WTC11 (cell line): Measurements from ENCODE around the gene FAM20B. TPM values are rescaled to one million over a fixed set of nuclear protein-coding genes. Genes with fewer than 3 reads are reported as not detected.

Source experiments
- ATAC-seq: fragments of 200-7000 bp; cut with Tn5 transposase; 2 replicates; pipeline ENCODE4 v1.10.0; 2021; ENCODE audit warnings: mild to moderate bottlenecking, moderate library complexity
- CTCF ChIA-PET: fragments of 300-600 bp; sonication (Branson Sonifier 250); formaldehyde crosslinking; loops from one replicate; lab custom pipeline; 2021; ENCODE audit warnings: antibody characterized with exemption; lab: Charles Lee
- POLR2A ChIA-PET: fragments of 350-600 bp; sonication (Branson Sonifier 250); formaldehyde crosslinking; loops from one replicate; lab custom pipeline; 2021; ENCODE audit warnings: antibody characterized with exemption; lab: Charles Lee
- DNase-seq: peaks from one replicate; pipeline ENCODE4 v3.0.0; 2021; ENCODE audit warnings: low spot score
- H3K27ac Mint-ChIP-seq: 2 replicates; pipeline ENCODE4 v1.8.0; 2021; ENCODE audit warnings: mixed read lengths
- H3K27me3 Mint-ChIP-seq: 2 replicates; pipeline ENCODE4 v1.8.0; 2021; ENCODE audit warnings: low read depth, mild to moderate bottlenecking, moderate library complexity, mixed read lengths
- H3K36me3 Mint-ChIP-seq: 2 replicates; pipeline ENCODE4 v1.8.0; 2021; ENCODE audit warnings: mixed read lengths
- H3K4me1 Mint-ChIP-seq: 2 replicates; pipeline ENCODE4 v1.8.0; 2022; ENCODE audit warnings: mixed read lengths
- H3K4me3 Mint-ChIP-seq: 2 replicates; pipeline ENCODE4 v1.8.0; 2021; ENCODE audit warnings: mild to moderate bottlenecking, moderate library complexity, mixed read lengths
- H3K9me3 Mint-ChIP-seq: 2 replicates; pipeline ENCODE4 v1.8.0; 2021; ENCODE audit warnings: mixed read lengths
- CBFB ChIP-seq: sonication (generic); formaldehyde crosslinking; IDR thresholded peaks from 2 replicates; pipeline ENCODE4 v1.8.1; 2022; ENCODE audit warnings: mild to moderate bottlenecking, low read depth, missing genetic modification reagents
- ESRRA ChIP-seq: sonication (generic); formaldehyde crosslinking; IDR thresholded peaks from 2 replicates; pipeline ENCODE4 v1.8.1; 2022; ENCODE audit warnings: mild to moderate bottlenecking, missing genetic modification reagents, borderline replicate concordance
- ETV6 ChIP-seq: sonication (generic); formaldehyde crosslinking; IDR thresholded peaks from 2 replicates; pipeline ENCODE4 v1.8.1; 2022; ENCODE audit warnings: mild to moderate bottlenecking, missing genetic modification reagents
- GABPB1 ChIP-seq: sonication (generic); formaldehyde crosslinking; IDR thresholded peaks from 2 replicates; pipeline ENCODE4 v1.8.1; 2023; ENCODE audit warnings: mild to moderate bottlenecking, missing genetic modification reagents
- JUN ChIP-seq: sonication (generic); formaldehyde crosslinking; IDR thresholded peaks from 2 replicates; pipeline ENCODE4 v1.8.0; 2023; ENCODE audit warnings: mild to moderate bottlenecking, missing genetic modification reagents
- NFYB ChIP-seq: sonication (generic); formaldehyde crosslinking; conservative IDR thresholded peaks from 2 replicates; pipeline ENCODE4 v1.8.0; 2022; ENCODE audit warnings: low read depth, missing genetic modification reagents
- OVOL2 ChIP-seq: fragments of 250-450 bp; sonication (Bioruptor Pico); IDR thresholded peaks from 2 replicates; pipeline ENCODE4 v1.9.0; 2021; ENCODE audit warnings: mild to moderate bottlenecking, borderline replicate concordance
- PRDM15 ChIP-seq: sonication (generic); formaldehyde crosslinking; IDR thresholded peaks from 2 replicates; pipeline ENCODE4 v1.8.0; 2022; ENCODE audit warnings: missing genetic modification reagents
- PRRX2 ChIP-seq: fragments of 250-450 bp; sonication (Bioruptor Pico); IDR thresholded peaks from 2 replicates; pipeline ENCODE4 v1.8.0; 2021; ENCODE audit warnings: mild to moderate bottlenecking
- RELA ChIP-seq: sonication (generic); formaldehyde crosslinking; IDR thresholded peaks from 2 replicates; pipeline ENCODE4 v1.8.1; 2022; ENCODE audit warnings: missing genetic modification reagents, mild to moderate bottlenecking, borderline replicate concordance
- RORB ChIP-seq: fragments of 250-450 bp; sonication (Bioruptor Pico); IDR thresholded peaks from 2 replicates; pipeline ENCODE4 v1.9.0; 2021; ENCODE audit warnings: mild to moderate bottlenecking
- SMAD4 ChIP-seq: sonication (generic); formaldehyde crosslinking; IDR thresholded peaks from 2 replicates; pipeline ENCODE4 v1.8.0; 2022; ENCODE audit warnings: mild to moderate bottlenecking, missing genetic modification reagents
- TCF7 ChIP-seq: sonication (generic); formaldehyde crosslinking; IDR thresholded peaks from 2 replicates; pipeline ENCODE4 v1.8.0; 2022; ENCODE audit warnings: mild to moderate bottlenecking, low read depth, missing genetic modification reagents, moderate library complexity
- TEAD4 ChIP-seq: sonication (generic); formaldehyde crosslinking; IDR thresholded peaks from 2 replicates; pipeline ENCODE4 v1.8.0; 2022; ENCODE audit warnings: mild to moderate bottlenecking, missing genetic modification reagents
- USF1 ChIP-seq: sonication (generic); formaldehyde crosslinking; IDR thresholded peaks from 2 replicates; pipeline ENCODE4 v1.8.0; 2022; ENCODE audit warnings: mild to moderate bottlenecking, missing genetic modification reagents
- ZBTB21 ChIP-seq: sonication (generic); formaldehyde crosslinking; IDR thresholded peaks from 2 replicates; pipeline ENCODE4 v1.8.1; 2023; ENCODE audit warnings: mild to moderate bottlenecking, missing genetic modification reagents, borderline replicate concordance
- ZNF121 ChIP-seq: sonication (generic); formaldehyde crosslinking; IDR thresholded peaks from 2 replicates; pipeline ENCODE4 v1.8.0; 2023; ENCODE audit warnings: missing genetic modification reagents
- ZNF263 ChIP-seq: sonication (generic); formaldehyde crosslinking; IDR thresholded peaks from 2 replicates; pipeline ENCODE4 v1.8.1; 2022; ENCODE audit warnings: low read depth, mild to moderate bottlenecking, moderate library complexity, missing genetic modification reagents
- ZNF317 ChIP-seq: sonication (generic); formaldehyde crosslinking; IDR thresholded peaks from 2 replicates; pipeline ENCODE4 v1.8.1; 2023; ENCODE audit warnings: low read depth, mild to moderate bottlenecking, moderate library complexity, missing genetic modification reagents, borderline replicate concordance
- ZNF396 ChIP-seq: fragments of 250-450 bp; sonication (Bioruptor Pico); IDR thresholded peaks from 2 replicates; pipeline ENCODE4 v1.8.0; 2021; ENCODE audit warnings: mild to moderate bottlenecking, moderate library complexity, borderline replicate concordance
- total RNA-seq: library from RNA; stranded (reverse); gene quantifications from 3 replicates; pipeline ENCODE4 v1.2.3, GENCODE V29; 2021
- TF ChIP-seq, protein P1 (sequence below): sonication (generic); formaldehyde crosslinking; IDR thresholded peaks from 2 replicates; pipeline ENCODE4 v1.8.1; 2023; ENCODE audit warnings: mild to moderate bottlenecking, missing genetic modification reagents, moderate library complexity
- TF ChIP-seq, protein P2 (sequence below): sonication (generic); formaldehyde crosslinking; IDR thresholded peaks from 2 replicates; pipeline ENCODE4 v1.8.0; 2022; ENCODE audit warnings: mild to moderate bottlenecking, missing genetic modification reagents
- TF ChIP-seq, protein P3 (sequence below): fragments of 250-450 bp; sonication (Bioruptor Pico); IDR thresholded peaks from 2 replicates; pipeline ENCODE4 v2.1.2; 2022; ENCODE audit warnings: mild to moderate bottlenecking, moderate library complexity

The FAM20B gene
- total RNA-seq, 1 experiment from 2014 or later: 36.1 TPM

DNA sequence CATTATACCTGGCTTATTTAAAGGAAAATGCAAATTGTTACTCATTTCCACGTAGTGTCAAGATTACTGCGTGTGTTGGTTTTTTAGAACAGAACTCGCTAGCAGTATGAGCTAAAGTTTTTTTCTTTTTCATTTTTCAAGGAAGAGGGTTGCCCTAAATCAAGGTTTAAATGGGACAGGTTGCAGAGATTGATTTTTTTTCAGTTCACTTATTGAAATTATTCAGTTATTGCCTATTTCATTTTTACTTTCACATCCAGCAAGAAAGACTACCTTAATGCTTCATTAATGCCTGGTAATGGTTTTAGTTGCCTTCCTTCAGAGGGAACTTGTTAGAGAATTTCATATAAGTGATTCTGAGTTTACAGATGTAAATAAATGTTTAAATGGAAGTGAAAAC, 5.6 kb downstream of the FAM20B start:
- peaks cover 70% of the 10 kb centered on the region for H3K4me1 Mint-ChIP-seq
- H3K27ac Mint-ChIP-seq: no peak overlapping the region
- DNase-seq: no peak
- no peak for ATAC-seq
- POLR2A ChIA-PET: no interaction called here
- TF ChIP-seq, protein P1, sequence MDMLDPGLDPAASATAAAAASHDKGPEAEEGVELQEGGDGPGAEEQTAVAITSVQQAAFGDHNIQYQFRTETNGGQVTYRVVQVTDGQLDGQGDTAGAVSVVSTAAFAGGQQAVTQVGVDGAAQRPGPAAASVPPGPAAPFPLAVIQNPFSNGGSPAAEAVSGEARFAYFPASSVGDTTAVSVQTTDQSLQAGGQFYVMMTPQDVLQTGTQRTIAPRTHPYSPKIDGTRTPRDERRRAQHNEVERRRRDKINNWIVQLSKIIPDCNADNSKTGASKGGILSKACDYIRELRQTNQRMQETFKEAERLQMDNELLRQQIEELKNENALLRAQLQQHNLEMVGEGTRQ (CRISPR knock-in tag): no peak
- TF ChIP-seq SMAD4 (no peak), CBFB (CRISPR knock-in tag) (no peak), ZNF396 (CRISPR knock-in tag) (no peak), PRRX2 (no peak)
- no peaks in the 10 kb centered on the region for H3K36me3 Mint-ChIP-seq
- CTCF ChIA-PET: no interaction called here
- H3K9me3 Mint-ChIP-seq: no peaks in the 10 kb centered on the region
- no peak overlapping the region for H3K4me3 Mint-ChIP-seq
- H3K27me3 Mint-ChIP-seq: no peaks in the 10 kb centered on the region; the same call in 1 of the 2 replicates

- peaks cover 65% of the 10 kb centered on the region for H3K4me1 Mint-ChIP-seq
- no peaks in the 10 kb centered on the region for H3K36me3 Mint-ChIP-seq
- H3K27me3 Mint-ChIP-seq: no peaks in the 10 kb centered on the region; the same call in 1 of the 2 replicates
- ATAC-seq (no peak), DNase-seq (no peak)
- H3K4me3 Mint-ChIP-seq: no peak overlapping the region
- CTCF ChIA-PET: interaction anchor here (1.0 kb wide), 1 partner anchor 30 kb away, joined by 5 read pairs; no protein-coding TSS in a partner anchor
- H3K9me3 Mint-ChIP-seq: no peaks in the 10 kb centered on the region
- TF ChIP-seq RELA (no peak), TEAD4 (CRISPR knock-in tag) (no peak), RORB (CRISPR knock-in tag) (no peak), NFYB (CRISPR knock-in tag) (no peak), ZNF317 (CRISPR knock-in tag) (no peak)
- H3K27ac Mint-ChIP-seq: no peak overlapping the region
- POLR2A ChIA-PET: no interaction called here
These were observed 6.3 kb downstream of the FAM20B start for GRCh38 chr1:179031855-179032513.

DNA sequence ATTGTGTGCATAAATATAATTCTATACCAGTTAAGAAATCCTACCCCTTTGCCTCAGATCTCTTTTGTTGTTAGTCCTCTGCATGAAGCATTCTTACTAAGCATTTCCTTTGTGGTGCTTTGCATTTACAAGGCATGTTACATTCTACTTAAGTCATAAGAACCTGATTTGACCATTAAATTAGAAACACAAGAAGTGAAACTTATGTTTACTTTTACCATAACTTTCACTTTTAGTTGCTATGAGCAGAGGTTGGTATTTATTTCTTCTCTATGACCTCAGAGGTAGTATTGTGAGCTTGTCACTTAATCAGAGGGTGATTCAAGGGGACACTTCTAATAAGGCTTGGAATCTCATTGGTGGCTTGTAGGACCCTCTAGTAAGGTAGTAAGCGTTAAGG, 9.0 kb downstream of the FAM20B start:
- Mint-ChIP-seq H3K36me3 (no peaks in the 10 kb centered on the region; the same call in none of the 2 replicates), H3K27ac (peak overlapping the region; percentile 58; the same call in 1 of the 2 replicates), H3K4me3 (no peak overlapping the region), H3K27me3 (no peaks in the 10 kb centered on the region; the same call in 1 of the 2 replicates), H3K4me1 (peaks cover 53% of the 10 kb centered on the region), H3K9me3 (no peaks in the 10 kb centered on the region)
- CTCF ChIA-PET: interaction anchor here (0.8 kb wide), 1 partner anchor 24 kb away, joined by 3 read pairs; no protein-coding TSS in a partner anchor
- POLR2A ChIA-PET: no interaction called here
- ATAC-seq (no peak), DNase-seq (no peak)
- no peak for TF ChIP-seq NFYB (CRISPR knock-in tag)
- TF ChIP-seq TCF7: no peak
- no peak for TF ChIP-seq ETV6 (CRISPR knock-in tag)
- TF ChIP-seq RORB (CRISPR knock-in tag): no peak
- TF ChIP-seq ZNF121 (CRISPR knock-in tag): no peak
- no peak for TF ChIP-seq CBFB (CRISPR knock-in tag)
- no peak for TF ChIP-seq ZBTB21
- TF ChIP-seq, protein P2, sequence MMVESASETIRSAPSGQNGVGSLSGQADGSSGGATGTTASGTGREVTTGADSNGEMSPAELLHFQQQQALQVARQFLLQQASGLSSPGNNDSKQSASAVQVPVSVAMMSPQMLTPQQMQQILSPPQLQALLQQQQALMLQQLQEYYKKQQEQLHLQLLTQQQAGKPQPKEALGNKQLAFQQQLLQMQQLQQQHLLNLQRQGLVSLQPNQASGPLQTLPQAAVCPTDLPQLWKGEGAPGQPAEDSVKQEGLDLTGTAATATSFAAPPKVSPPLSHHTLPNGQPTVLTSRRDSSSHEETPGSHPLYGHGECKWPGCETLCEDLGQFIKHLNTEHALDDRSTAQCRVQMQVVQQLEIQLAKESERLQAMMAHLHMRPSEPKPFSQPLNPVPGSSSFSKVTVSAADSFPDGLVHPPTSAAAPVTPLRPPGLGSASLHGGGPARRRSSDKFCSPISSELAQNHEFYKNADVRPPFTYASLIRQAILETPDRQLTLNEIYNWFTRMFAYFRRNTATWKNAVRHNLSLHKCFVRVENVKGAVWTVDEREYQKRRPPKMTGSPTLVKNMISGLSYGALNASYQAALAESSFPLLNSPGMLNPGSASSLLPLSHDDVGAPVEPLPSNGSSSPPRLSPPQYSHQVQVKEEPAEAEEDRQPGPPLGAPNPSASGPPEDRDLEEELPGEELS (CRISPR knock-in tag): no peak
- TF ChIP-seq JUN (CRISPR knock-in tag): no peak
- TF ChIP-seq SMAD4: no peak
- no peak for TF ChIP-seq OVOL2 (CRISPR knock-in tag)
- TF ChIP-seq GABPB1 (CRISPR knock-in tag): no peak
- no peak for TF ChIP-seq USF1 (CRISPR knock-in tag)
- TF ChIP-seq, protein P3, sequence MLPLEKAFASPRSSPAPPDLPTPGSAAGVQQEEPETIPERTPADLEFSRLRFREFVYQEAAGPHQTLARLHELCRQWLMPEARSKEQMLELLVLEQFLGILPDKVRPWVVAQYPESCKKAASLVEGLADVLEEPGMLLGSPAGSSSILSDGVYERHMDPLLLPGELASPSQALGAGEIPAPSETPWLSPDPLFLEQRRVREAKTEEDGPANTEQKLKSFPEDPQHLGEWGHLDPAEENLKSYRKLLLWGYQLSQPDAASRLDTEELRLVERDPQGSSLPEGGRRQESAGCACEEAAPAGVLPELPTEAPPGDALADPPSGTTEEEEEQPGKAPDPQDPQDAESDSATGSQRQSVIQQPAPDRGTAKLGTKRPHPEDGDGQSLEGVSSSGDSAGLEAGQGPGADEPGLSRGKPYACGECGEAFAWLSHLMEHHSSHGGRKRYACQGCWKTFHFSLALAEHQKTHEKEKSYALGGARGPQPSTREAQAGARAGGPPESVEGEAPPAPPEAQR (CRISPR knock-in tag): no peak
- no peak for TF ChIP-seq ESRRA (CRISPR knock-in tag)
- TF ChIP-seq PRDM15: no peak
- TF ChIP-seq ZNF263: no peak
